NCI-H748 treated with DMSO at 0.1 percent for 48 hours (cell line): ENCODE results near the gene SEC14L2.
"Not testable (repeated sequence)": the region's sequence is repeated elsewhere in the genome, so short reads cannot be mapped to it uniquely, and the experiment has no call there.

Experiments used
- DNase-seq: peaks from one replicate; lab custom pipeline; 2025; lab: John Stamatoyannopoulos, UW

The SEC14L2 gene

GRCh38 chr22:30455075-30455840 is 58.4 kb downstream of the SEC14L2 start:
- DNase-seq = no peak

GRCh38 chr22:30457981-30458380 is 61.2 kb downstream of the SEC14L2 start:
- DNase-seq = no peak

GRCh38 chr22:30459181-30460052 is 62.6 kb downstream of the SEC14L2 start:
- no peak for DNase-seq

GRCh38 chr22:30460147-30460546 is 63.3 kb downstream of the SEC14L2 start:
- DNase-seq = no peak

- DNase-seq = not testable (repeated sequence)
These were observed 63.7 kb downstream of the SEC14L2 start for GRCh38 chr22:30460555-30460954.

GRCh38 chr22:30469165-30469564 is 72.3 kb downstream of the SEC14L2 start:
- DNase-seq = no peak

GRCh38 chr22:30470655-30471054 is 73.8 kb downstream of the SEC14L2 start:
- no peak for DNase-seq

- DNase-seq = no peak
These were observed 74.9 kb downstream of the SEC14L2 start, which contains the start of gene SEC14L3 for GRCh38 chr22:30471616-30472318. Gene SEC14L3 (minus strand): TSS chr22:30472017. CDS start chr22:30471958, 59 bp downstream.

GRCh38 chr22:30472994-30473720 is 76.3 kb downstream of the SEC14L2 start:
- DNase-seq = no peak

GRCh38 chr22:30474121-30474520 is 77.3 kb downstream of the SEC14L2 start:
- DNase-seq = no peak
